RWPE2 (cell line): ENCODE measurements around the gene MICALL2.

Experiments
- ATAC-seq: fragments of 200-7000 bp; cut with Tn5 transposase; 3 replicates; pipeline ENCODE4 v1.9.1; 2021; ENCODE audit warnings: low read depth
- DNase-seq: peaks from one replicate; pipeline ENCODE4 v3.0.0-alpha.2; 2020; ENCODE audit warnings: low spot score
- H3K27ac ChIP-seq: fragments of 450-650 bp; 2 replicates; pipeline ENCODE4 v1.5.1; 2017; ENCODE audit warnings: mild to moderate bottlenecking; ENCODE audit not compliant: poor library complexity, severe bottlenecking
- H3K27me3 ChIP-seq: fragments of 250-450 bp; sonication (Bioruptor Pico); 2 replicates; pipeline ENCODE4 v1.5.1; 2021; ENCODE audit warnings: mild to moderate bottlenecking, moderate library complexity; ENCODE audit not compliant: insufficient read depth, poor library complexity, severe bottlenecking
- H3K36me3 ChIP-seq: fragments of 250-450 bp; sonication (Bioruptor Pico); 2 replicates; pipeline ENCODE4 v1.5.1; 2020; ENCODE audit warnings: low read depth, mild to moderate bottlenecking, moderate library complexity
- H3K4me1 ChIP-seq: fragments of 250-450 bp; sonication (Bioruptor Pico); 2 replicates; pipeline ENCODE4 v1.5.1; 2021; ENCODE audit warnings: mild to moderate bottlenecking, moderate library complexity; ENCODE audit not compliant: insufficient read depth, poor library complexity, severe bottlenecking
- H3K4me3 ChIP-seq: fragments of 250-450 bp; sonication (Bioruptor Pico); 2 replicates; pipeline ENCODE4 v1.5.1; 2021; ENCODE audit warnings: mild to moderate bottlenecking, moderate library complexity; ENCODE audit not compliant: severe bottlenecking
- H3K9me3 ChIP-seq: fragments of 250-450 bp; sonication (Bioruptor Pico); 2 replicates; pipeline ENCODE4 v1.5.1; 2021; ENCODE audit warnings: mild to moderate bottlenecking, moderate library complexity; ENCODE audit not compliant: severe bottlenecking
- CTCF ChIP-seq: fragments of 450-650 bp; IDR thresholded peaks from one replicate; pipeline ENCODE4 v1.5.1; 2017; ENCODE audit warnings: mild to moderate bottlenecking, moderate library complexity; ENCODE audit not compliant: poor library complexity, severe bottlenecking

The MICALL2 gene

GRCh38 chr7:1426474-1426873, 32.8 kb downstream of the MICALL2 start:
- H3K4me3 ChIP-seq, result no peak overlapping the region
- no peak for ATAC-seq
- DNase-seq, result no peak
- no peaks in the 10 kb centered on the region for H3K9me3 ChIP-seq
- TF ChIP-seq CTCF, result no peak
- no peaks in the 10 kb centered on the region for H3K36me3 ChIP-seq
- H3K27me3 ChIP-seq, result peaks cover 14% of the 10 kb centered on the region
- H3K27ac ChIP-seq, result no peak overlapping the region
- no peaks in the 10 kb centered on the region for H3K4me1 ChIP-seq

- Histone ChIP-seq H3K27me3 (peaks cover 14% of the 10 kb centered on the region), H3K36me3 (no peaks in the 10 kb centered on the region), H3K27ac (no peak overlapping the region), H3K4me1 (no peaks in the 10 kb centered on the region), H3K4me3 (no peak overlapping the region), H3K9me3 (no peaks in the 10 kb centered on the region)
- DNase-seq (no peak), ATAC-seq (0 out of 3 replicates have a peak, but pooled peaks have one; percentile 30)
- no peak for TF ChIP-seq CTCF
Measured at GRCh38 chr7:1425292-1426136, 33.8 kb downstream of the MICALL2 start.

- peaks cover 14% of the 10 kb centered on the region for H3K27me3 ChIP-seq
- H3K4me1 ChIP-seq, result no peaks in the 10 kb centered on the region
- H3K9me3 ChIP-seq, result no peaks in the 10 kb centered on the region
- H3K27ac ChIP-seq, result no peak overlapping the region
- H3K4me3 ChIP-seq, result no peak overlapping the region
- no peaks in the 10 kb centered on the region for H3K36me3 ChIP-seq
- TF ChIP-seq CTCF, result no peak
- no peak for ATAC-seq
- DNase-seq, result no peak
Measured at GRCh38 chr7:1424041-1424440, 35.2 kb downstream of the MICALL2 start.

- TF ChIP-seq CTCF, result no peak
- ATAC-seq (no peak), DNase-seq (no peak)
- Histone ChIP-seq H3K4me1 (no peaks in the 10 kb centered on the region), H3K27ac (no peak overlapping the region), H3K9me3 (no peaks in the 10 kb centered on the region), H3K36me3 (no peaks in the 10 kb centered on the region), H3K27me3 (peaks cover 14% of the 10 kb centered on the region), H3K4me3 (no peak overlapping the region)
Measured at GRCh38 chr7:1423264-1423811, 35.9 kb downstream of the MICALL2 start.
